Measurements from ENCODE around the gene MRGPRE.

DNA sequence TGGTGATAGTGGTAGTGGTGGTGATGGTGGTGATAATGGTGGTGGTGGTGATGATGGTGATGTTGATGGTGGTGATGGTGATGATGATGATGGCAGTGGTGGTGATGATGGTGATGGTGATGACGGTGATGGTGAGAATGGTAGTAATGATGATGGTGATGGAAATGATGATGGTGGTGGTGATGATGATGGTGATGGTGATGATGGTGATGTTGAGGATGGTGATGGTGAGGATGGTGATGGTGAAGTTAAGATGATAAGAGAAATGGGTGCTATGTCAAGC is 25.4 kb downstream of the MRGPRE start:
- no peak for TF ChIP-seq KAT7 (CRISPR knock-in tag; IDR thresholded peaks at IDR 0.05; ENCODE audit: borderline replicate concordance)
- TF ChIP-seq, protein P1, sequence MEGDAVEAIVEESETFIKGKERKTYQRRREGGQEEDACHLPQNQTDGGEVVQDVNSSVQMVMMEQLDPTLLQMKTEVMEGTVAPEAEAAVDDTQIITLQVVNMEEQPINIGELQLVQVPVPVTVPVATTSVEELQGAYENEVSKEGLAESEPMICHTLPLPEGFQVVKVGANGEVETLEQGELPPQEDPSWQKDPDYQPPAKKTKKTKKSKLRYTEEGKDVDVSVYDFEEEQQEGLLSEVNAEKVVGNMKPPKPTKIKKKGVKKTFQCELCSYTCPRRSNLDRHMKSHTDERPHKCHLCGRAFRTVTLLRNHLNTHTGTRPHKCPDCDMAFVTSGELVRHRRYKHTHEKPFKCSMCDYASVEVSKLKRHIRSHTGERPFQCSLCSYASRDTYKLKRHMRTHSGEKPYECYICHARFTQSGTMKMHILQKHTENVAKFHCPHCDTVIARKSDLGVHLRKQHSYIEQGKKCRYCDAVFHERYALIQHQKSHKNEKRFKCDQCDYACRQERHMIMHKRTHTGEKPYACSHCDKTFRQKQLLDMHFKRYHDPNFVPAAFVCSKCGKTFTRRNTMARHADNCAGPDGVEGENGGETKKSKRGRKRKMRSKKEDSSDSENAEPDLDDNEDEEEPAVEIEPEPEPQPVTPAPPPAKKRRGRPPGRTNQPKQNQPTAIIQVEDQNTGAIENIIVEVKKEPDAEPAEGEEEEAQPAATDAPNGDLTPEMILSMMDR (IDR thresholded peaks at IDR 0.05) = no peak
- TF ChIP-seq NFYB (CRISPR knock-in tag; conservative IDR thresholded peaks at IDR 0.05; ENCODE audit: low read depth) = no peak
- no peak for TF ChIP-seq ATF1 (CRISPR knock-in tag; IDR thresholded peaks at IDR 0.05)
- TF ChIP-seq, protein P2, sequence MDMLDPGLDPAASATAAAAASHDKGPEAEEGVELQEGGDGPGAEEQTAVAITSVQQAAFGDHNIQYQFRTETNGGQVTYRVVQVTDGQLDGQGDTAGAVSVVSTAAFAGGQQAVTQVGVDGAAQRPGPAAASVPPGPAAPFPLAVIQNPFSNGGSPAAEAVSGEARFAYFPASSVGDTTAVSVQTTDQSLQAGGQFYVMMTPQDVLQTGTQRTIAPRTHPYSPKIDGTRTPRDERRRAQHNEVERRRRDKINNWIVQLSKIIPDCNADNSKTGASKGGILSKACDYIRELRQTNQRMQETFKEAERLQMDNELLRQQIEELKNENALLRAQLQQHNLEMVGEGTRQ (CRISPR knock-in tag; IDR thresholded peaks at IDR 0.05) = no peak
- TF ChIP-seq JUN (CRISPR knock-in tag; IDR thresholded peaks at IDR 0.05) = no peak
- TF ChIP-seq FOXP1 (CRISPR knock-in tag; IDR thresholded peaks at IDR 0.05; ENCODE audit: borderline replicate concordance) = no peak
- TF ChIP-seq SMAD3 (CRISPR knock-in tag; IDR thresholded peaks at IDR 0.05; ENCODE audit: borderline replicate concordance) = no peak
- no peak for TF ChIP-seq FOXK1 (CRISPR knock-in tag; IDR thresholded peaks at IDR 0.05)
- TF ChIP-seq, protein P3, sequence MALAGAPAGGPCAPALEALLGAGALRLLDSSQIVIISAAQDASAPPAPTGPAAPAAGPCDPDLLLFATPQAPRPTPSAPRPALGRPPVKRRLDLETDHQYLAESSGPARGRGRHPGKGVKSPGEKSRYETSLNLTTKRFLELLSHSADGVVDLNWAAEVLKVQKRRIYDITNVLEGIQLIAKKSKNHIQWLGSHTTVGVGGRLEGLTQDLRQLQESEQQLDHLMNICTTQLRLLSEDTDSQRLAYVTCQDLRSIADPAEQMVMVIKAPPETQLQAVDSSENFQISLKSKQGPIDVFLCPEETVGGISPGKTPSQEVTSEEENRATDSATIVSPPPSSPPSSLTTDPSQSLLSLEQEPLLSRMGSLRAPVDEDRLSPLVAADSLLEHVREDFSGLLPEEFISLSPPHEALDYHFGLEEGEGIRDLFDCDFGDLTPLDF (CRISPR knock-in tag; IDR thresholded peaks at IDR 0.05) = no peak

Data from WTC11 (cell line).